ENCODE measurements around the gene MICAL3.

The MICAL3 gene

DNA sequence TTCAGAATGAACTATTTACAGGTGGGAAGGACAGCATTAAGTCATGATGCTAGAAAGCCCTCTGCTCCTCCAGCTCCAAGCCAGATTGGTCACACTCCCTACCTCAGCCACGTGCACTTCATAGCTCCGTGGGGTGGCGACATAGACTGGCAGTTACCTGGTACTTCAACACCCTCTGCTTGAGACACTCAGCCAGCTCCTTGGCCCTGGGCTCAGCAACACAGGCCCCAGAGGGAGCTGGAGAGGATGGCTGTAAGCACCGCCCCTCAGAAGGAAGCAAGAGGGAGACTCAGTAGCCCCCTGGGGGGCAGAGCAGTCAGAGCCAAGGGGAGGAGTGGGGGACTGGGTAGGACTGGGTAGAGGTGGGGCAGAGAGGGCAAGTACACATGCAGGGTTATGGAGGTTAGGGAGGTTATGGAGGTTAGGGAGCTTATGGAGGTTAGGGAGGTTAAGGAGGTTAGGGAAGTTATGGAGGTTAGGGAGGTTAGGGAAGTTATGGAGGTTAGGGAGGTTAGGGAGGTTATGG is 148.0 kb downstream of the MICAL3 start:
- no peak overlapping the region for H3K4me3 ChIP-seq (ENCODE audit: low read depth, low read length)
- H3K9ac ChIP-seq = no peak overlapping the region
- no peaks in the 10 kb centered on the region for H3K36me3 ChIP-seq (ENCODE audit: control insufficient read depth, insufficient read depth, low read length)
- H3K79me2 ChIP-seq = no peaks in the 10 kb centered on the region
- no peak overlapping the region for H2AFZ ChIP-seq
- no peaks in the 10 kb centered on the region for H3K9me3 ChIP-seq (ENCODE audit: control insufficient read depth, low read length)
- TF ChIP-seq, protein P1, sequence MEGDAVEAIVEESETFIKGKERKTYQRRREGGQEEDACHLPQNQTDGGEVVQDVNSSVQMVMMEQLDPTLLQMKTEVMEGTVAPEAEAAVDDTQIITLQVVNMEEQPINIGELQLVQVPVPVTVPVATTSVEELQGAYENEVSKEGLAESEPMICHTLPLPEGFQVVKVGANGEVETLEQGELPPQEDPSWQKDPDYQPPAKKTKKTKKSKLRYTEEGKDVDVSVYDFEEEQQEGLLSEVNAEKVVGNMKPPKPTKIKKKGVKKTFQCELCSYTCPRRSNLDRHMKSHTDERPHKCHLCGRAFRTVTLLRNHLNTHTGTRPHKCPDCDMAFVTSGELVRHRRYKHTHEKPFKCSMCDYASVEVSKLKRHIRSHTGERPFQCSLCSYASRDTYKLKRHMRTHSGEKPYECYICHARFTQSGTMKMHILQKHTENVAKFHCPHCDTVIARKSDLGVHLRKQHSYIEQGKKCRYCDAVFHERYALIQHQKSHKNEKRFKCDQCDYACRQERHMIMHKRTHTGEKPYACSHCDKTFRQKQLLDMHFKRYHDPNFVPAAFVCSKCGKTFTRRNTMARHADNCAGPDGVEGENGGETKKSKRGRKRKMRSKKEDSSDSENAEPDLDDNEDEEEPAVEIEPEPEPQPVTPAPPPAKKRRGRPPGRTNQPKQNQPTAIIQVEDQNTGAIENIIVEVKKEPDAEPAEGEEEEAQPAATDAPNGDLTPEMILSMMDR (IDR thresholded peaks at IDR 0.05) = no peak
- no peak overlapping the region for H3K27ac ChIP-seq
- H3K4me1 ChIP-seq = no peaks in the 10 kb centered on the region
- no peak overlapping the region for H3K4me2 ChIP-seq (ENCODE audit: low read length)
- no peaks in the 10 kb centered on the region for H3K27me3 ChIP-seq (ENCODE audit: control insufficient read depth, insufficient read depth, low read length)

DNA sequence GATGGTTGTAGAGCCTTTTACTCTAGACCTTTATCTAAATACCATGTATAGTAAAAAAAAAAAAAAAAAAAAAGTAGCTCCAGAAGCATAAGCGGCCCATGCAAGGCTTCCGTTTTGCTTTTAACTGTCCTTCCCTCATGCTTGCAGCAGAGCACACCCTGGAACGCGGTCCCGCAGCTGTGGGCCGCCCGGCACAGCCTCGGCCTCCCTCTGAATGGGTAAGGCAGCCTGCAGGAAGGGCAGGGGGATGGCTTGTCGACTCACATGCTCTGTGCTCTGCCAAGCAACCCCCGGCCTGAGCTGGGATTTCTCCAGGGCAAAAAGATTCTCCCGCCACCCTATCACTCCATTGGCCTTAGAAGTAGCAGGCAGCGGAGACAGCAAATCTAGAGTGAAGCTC is 148.7 kb downstream of the MICAL3 start:
- no peak overlapping the region for H3K4me3 ChIP-seq (ENCODE audit: low read depth, low read length)
- H2AFZ ChIP-seq = no peak overlapping the region
- TF ChIP-seq, protein P1 (IDR thresholded peaks at IDR 0.05) = no peak
- no peaks in the 10 kb centered on the region for H3K27me3 ChIP-seq (ENCODE audit: control insufficient read depth, insufficient read depth, low read length)
- H3K9ac ChIP-seq = no peak overlapping the region
- H3K4me2 ChIP-seq (ENCODE audit: low read length) = no peak overlapping the region
- no peaks in the 10 kb centered on the region for H3K36me3 ChIP-seq (ENCODE audit: control insufficient read depth, insufficient read depth, low read length)
- no peaks in the 10 kb centered on the region for H3K79me2 ChIP-seq
- H3K9me3 ChIP-seq (ENCODE audit: control insufficient read depth, low read length) = no peaks in the 10 kb centered on the region
- no peak overlapping the region for H3K27ac ChIP-seq
- no peaks in the 10 kb centered on the region for H3K4me1 ChIP-seq

DNA sequence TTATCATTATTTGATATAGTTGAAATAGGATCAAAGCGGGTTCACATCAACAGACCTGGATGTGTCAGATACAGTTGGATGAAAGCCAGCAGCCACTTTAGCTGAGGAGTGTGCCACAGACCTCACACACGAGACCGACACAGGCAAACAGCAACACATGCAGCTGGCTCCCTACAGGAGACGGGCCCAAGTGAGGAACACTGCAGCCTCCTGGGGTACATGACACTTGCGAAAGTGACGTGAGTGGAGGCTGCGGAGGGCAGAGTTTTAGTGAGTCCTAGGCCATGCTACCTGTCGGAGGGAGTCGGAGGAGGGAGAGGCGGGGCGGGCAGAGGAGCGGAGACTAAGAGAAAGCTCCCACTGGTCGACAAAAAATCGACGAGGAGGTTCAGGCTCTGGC is 149.2 kb downstream of the MICAL3 start:
- Histone ChIP-seq H3K4me3 (ENCODE audit: low read depth, low read length) (no peak overlapping the region), H3K4me1 (no peaks in the 10 kb centered on the region), H3K27me3 (ENCODE audit: control insufficient read depth, insufficient read depth, low read length) (no peaks in the 10 kb centered on the region), H2AFZ (no peak overlapping the region), H3K4me2 (ENCODE audit: low read length) (no peak overlapping the region), H3K79me2 (no peaks in the 10 kb centered on the region), H3K9me3 (ENCODE audit: control insufficient read depth, low read length) (no peaks in the 10 kb centered on the region), H3K36me3 (ENCODE audit: control insufficient read depth, insufficient read depth, low read length) (no peaks in the 10 kb centered on the region), H3K9ac (no peak overlapping the region), H3K27ac (no peak overlapping the region)
- TF ChIP-seq, protein P1 (IDR thresholded peaks at IDR 0.05) = no peak

DNA sequence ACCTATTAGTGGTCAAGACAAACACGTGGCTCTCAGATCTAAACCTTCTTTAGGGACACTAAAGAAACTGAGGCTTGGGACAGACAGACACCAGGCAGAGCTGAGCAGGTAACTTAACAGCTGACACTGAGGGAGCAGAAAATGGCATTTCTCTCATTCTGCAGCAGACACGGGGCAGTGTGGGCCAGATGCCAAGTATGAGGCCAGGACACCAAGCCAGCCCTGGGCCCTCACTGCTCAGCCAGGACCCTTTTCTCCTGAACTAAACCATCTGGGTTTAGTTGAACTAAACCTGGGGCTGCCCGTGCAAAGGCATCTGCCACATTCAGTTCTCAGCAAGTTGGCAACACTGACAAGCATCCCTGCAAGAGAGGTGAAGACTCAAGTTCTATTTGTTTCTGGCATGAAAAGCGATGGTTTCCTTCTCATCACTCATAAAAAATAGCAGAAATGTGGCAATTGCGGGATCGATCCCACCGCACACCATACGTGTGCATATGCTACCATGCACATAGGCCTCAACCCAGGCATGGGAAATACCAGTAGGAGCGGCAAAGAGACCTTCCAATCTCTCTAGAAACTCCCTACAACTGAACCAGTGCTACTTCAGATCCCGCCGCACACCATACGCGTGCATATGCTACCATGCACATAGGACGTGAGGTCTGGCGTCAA is 150.0 kb downstream of the MICAL3 start:
- Histone ChIP-seq H3K79me2 (no peaks in the 10 kb centered on the region), H3K36me3 (ENCODE audit: control insufficient read depth, insufficient read depth, low read length) (no peaks in the 10 kb centered on the region), H3K27me3 (ENCODE audit: control insufficient read depth, insufficient read depth, low read length) (no peaks in the 10 kb centered on the region), H3K27ac (no peak overlapping the region), H3K9ac (no peak overlapping the region), H2AFZ (no peak overlapping the region), H3K4me1 (no peaks in the 10 kb centered on the region), H3K4me2 (ENCODE audit: low read length) (no peak overlapping the region), H3K9me3 (ENCODE audit: control insufficient read depth, low read length) (no peaks in the 10 kb centered on the region), H3K4me3 (ENCODE audit: low read depth, low read length) (no peak overlapping the region)
- TF ChIP-seq, protein P1 (IDR thresholded peaks at IDR 0.05) = no peak

DNA sequence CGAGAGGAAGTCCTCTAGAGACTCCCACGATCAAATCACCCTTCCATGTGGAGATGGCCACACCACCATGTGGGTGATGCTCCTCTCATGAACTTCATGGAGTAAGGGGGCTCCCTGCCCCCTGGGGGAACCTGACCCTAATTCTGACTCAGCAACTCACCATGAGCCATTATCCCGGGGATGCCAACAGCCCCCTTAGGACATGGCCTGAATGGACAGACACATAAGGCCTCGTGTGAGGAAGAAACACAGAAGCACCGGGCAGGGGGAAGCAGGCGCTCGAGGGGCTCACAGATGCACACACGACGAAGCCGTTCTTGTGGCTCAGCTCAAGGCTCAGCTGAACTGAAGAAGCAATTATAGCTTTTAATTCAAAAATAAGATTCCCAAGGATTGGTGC is 150.6 kb downstream of the MICAL3 start:
- Histone ChIP-seq H3K4me2 (ENCODE audit: low read length) (no peak overlapping the region), H3K4me3 (ENCODE audit: low read depth, low read length) (no peak overlapping the region), H3K36me3 (ENCODE audit: control insufficient read depth, insufficient read depth, low read length) (no peaks in the 10 kb centered on the region), H3K9ac (no peak overlapping the region), H3K9me3 (ENCODE audit: control insufficient read depth, low read length) (no peaks in the 10 kb centered on the region), H3K27ac (no peak overlapping the region), H3K4me1 (no peaks in the 10 kb centered on the region), H2AFZ (no peak overlapping the region), H3K27me3 (ENCODE audit: control insufficient read depth, insufficient read depth, low read length) (no peaks in the 10 kb centered on the region), H3K79me2 (no peaks in the 10 kb centered on the region)
- TF ChIP-seq, protein P1 (IDR thresholded peaks at IDR 0.05) = no peak
